Kidney (tissue), 22 donors: Measurements from ENCODE around the gene BTBD1. TPM values are rescaled to one million over a fixed set of nuclear protein-coding genes. Genes with fewer than 3 reads are reported as not detected.

Experiments
- DNase-seq, 5 donors: peaks; one replicate each; pipeline ENCODE4 v3.0.0-alpha.2; 2013 to 2020
- FAIRE-seq: peaks from 2 replicates; lab custom pipeline; 2012; peaks lifted over from hg19 to GRCh38; lab: Jason Lieb, UNC
- H3K27ac ChIP-seq, 2 donors: one replicate each; pipeline ENCODE4 v1.7.0; 2013; ENCODE audit warnings: low read depth in 2 of 2, low read length in 2 of 2, inconsistent platforms in 1 of 2
- H3K27me3 ChIP-seq: one replicate; pipeline ENCODE4 v1.7.1; 2013; ENCODE audit warnings: low read length, inconsistent platforms; ENCODE audit not compliant: control insufficient read depth, insufficient read depth
- H3K36me3 ChIP-seq, 3 donors: one replicate each; pipeline versions ENCODE4 v1.7.0 to v1.7.1; 2013; ENCODE audit warnings: low read length in 3 of 3, control low read depth in 1 of 3, inconsistent platforms in 1 of 3; ENCODE audit not compliant: insufficient read depth in 3 of 3, control insufficient read depth in 2 of 3
- H3K4me1 ChIP-seq, 3 donors: one replicate each; pipeline versions ENCODE4 v1.7.0 to v1.7.1; 2013; ENCODE audit warnings: low read length in 3 of 3, inconsistent platforms in 1 of 3, low read depth in 1 of 3; ENCODE audit not compliant: control insufficient read depth in 2 of 3, insufficient read depth in 2 of 3
- H3K4me3 ChIP-seq, 3 donors: one replicate each; pipeline versions ENCODE4 v1.7.0 to v1.8.1; 2013; ENCODE audit warnings: low read length in 3 of 3, control low read depth in 1 of 3, inconsistent platforms in 1 of 3
- H3K9ac ChIP-seq, 3 donors: one replicate each; pipeline versions ENCODE4 v1.7.0 to v1.7.1; 2013; ENCODE audit warnings: low read length in 3 of 3, control low read depth in 1 of 3, inconsistent platforms in 1 of 3
- H3K9me3 ChIP-seq, 3 donors: one replicate each; pipeline versions ENCODE4 v1.7.0 to v1.7.1; 2013; ENCODE audit warnings: low read length in 3 of 3, control low read depth in 1 of 3, inconsistent platforms in 1 of 3; ENCODE audit not compliant: control insufficient read depth in 2 of 3, insufficient read depth in 1 of 3
- intact Hi-C: fragments of 100-400 bp; cut with DNase I; formaldehyde crosslinking; loops from one replicate; pipeline ENCODE4 v1.11.1; 2022
- long read RNA-seq, 10 donors: library from polyadenylated mRNA in 1 of 10; unstranded in 1 of 10; transcript quantifications; one replicate each; pipeline ENCODE4 v2.0.0 and lab custom pipeline, GENCODE V29; 2021 to 2026
- polyA plus RNA-seq: library from polyadenylated mRNA; stranded (reverse); fragments of 350-450 nt; fragmentation: Illumina TruSeq; extraction: RNeasy Lipid Tissue Mini Kit (QIAGEN cat#74804); gene quantifications from one replicate; pipeline ENCODE4 v1.2.3, GENCODE V29; 2014; ENCODE audit warnings: low read depth, low replicate concordance; ENCODE audit not compliant: insufficient read depth
- total RNA-seq: library from RNA; stranded (reverse); fragmentation: NEBNext Ultra II Directional; extraction: Animal tissue kit (Norgen Biotek cat#: 25700); gene quantifications from one replicate; pipeline ENCODE4 v1.2.1, GENCODE V29; 2021
- TF ChIP-seq, protein P1 (sequence below): IDR thresholded peaks from 3 replicates; pipeline ENCODE4 v1.5.1; 2012; ENCODE audit warnings: mild to moderate bottlenecking, moderate library complexity, borderline replicate concordance; ENCODE audit not compliant: insufficient read depth; ENCODE audit errors: extremely low read depth
- donor health status: control.
- donor health status: control.
- donor health status: control.
- donor health status: control.
- donor health status: control.
- donor health status: DM: yes; HTN: yes; CAD: no.
- donor health status: Normal renal cell carcinoma (clear cell type).

BTBD1 gene
- 52.0 TPM for total RNA-seq
- 29.1 TPM for polyA plus RNA-seq
- long read RNA-seq, donor 1, transcript BTBD1-201 (8 exons, 3,297 nt), result major isoform, 17 of 29 reads
- long read RNA-seq, donor 1, partial matches to known transcripts, result 7 of 29 reads
- long read RNA-seq, donor 1, other reads (novel, unspliced or antisense), result 5 of 29 reads
- long read RNA-seq, donor 2, transcript BTBD1-201 (8 exons, 3,297 nt), result major isoform, 10 of 22 reads
- long read RNA-seq, donor 2, partial matches to known transcripts, result 12 of 22 reads
- long read RNA-seq, donor 2, other reads (novel, unspliced or antisense), result 0 of 22 reads
- long read RNA-seq, donor 3, transcript BTBD1-201 (8 exons, 3,297 nt), result major isoform, 18 of 35 reads
- long read RNA-seq, donor 3, partial matches to known transcripts, result 17 of 35 reads
- long read RNA-seq, donor 3, other reads (novel, unspliced or antisense), result 0 of 35 reads
- long read RNA-seq, donor 4, transcript BTBD1-201 (8 exons, 3,297 nt), result major isoform, 22 of 35 reads
- long read RNA-seq, donor 4, partial matches to known transcripts, result 13 of 35 reads
- long read RNA-seq, donor 4, other reads (novel, unspliced or antisense), result 0 of 35 reads
- long read RNA-seq, donor 5, partial matches to known transcripts, result 0 of 3 reads
- long read RNA-seq, donor 5, other reads (novel, unspliced or antisense), result 0 of 3 reads
- long read RNA-seq, donor 6, transcript BTBD1-201 (8 exons, 3,297 nt), result major isoform, 15 of 43 reads
- long read RNA-seq, donor 6, partial matches to known transcripts, result 27 of 43 reads
- long read RNA-seq, donor 6, other reads (novel, unspliced or antisense), result 0 of 43 reads
- long read RNA-seq, donor 7, transcript BTBD1-201 (8 exons, 3,297 nt), result major isoform, 85 of 105 reads
- long read RNA-seq, donor 7, partial matches to known transcripts, result 5 of 105 reads
- long read RNA-seq, donor 7, other reads (novel, unspliced or antisense), result 14 of 105 reads
- long read RNA-seq, donor 8, transcript BTBD1-201 (8 exons, 3,297 nt), result major isoform, 14 of 32 reads
- long read RNA-seq, donor 8, partial matches to known transcripts, result 18 of 32 reads
- long read RNA-seq, donor 8, other reads (novel, unspliced or antisense), result 0 of 32 reads
- long read RNA-seq, donor 9, transcript BTBD1-201 (8 exons, 3,297 nt), result major isoform, 17 of 25 reads
- long read RNA-seq, donor 9, partial matches to known transcripts, result 8 of 25 reads
- long read RNA-seq, donor 9, other reads (novel, unspliced or antisense), result 0 of 25 reads
- long read RNA-seq, donor 10, transcript BTBD1-201 (8 exons, 3,297 nt), result major isoform, 7 of 14 reads
- long read RNA-seq, donor 10, partial matches to known transcripts, result 6 of 14 reads
- long read RNA-seq, donor 10, other reads (novel, unspliced or antisense), result 0 of 14 reads

DNA sequence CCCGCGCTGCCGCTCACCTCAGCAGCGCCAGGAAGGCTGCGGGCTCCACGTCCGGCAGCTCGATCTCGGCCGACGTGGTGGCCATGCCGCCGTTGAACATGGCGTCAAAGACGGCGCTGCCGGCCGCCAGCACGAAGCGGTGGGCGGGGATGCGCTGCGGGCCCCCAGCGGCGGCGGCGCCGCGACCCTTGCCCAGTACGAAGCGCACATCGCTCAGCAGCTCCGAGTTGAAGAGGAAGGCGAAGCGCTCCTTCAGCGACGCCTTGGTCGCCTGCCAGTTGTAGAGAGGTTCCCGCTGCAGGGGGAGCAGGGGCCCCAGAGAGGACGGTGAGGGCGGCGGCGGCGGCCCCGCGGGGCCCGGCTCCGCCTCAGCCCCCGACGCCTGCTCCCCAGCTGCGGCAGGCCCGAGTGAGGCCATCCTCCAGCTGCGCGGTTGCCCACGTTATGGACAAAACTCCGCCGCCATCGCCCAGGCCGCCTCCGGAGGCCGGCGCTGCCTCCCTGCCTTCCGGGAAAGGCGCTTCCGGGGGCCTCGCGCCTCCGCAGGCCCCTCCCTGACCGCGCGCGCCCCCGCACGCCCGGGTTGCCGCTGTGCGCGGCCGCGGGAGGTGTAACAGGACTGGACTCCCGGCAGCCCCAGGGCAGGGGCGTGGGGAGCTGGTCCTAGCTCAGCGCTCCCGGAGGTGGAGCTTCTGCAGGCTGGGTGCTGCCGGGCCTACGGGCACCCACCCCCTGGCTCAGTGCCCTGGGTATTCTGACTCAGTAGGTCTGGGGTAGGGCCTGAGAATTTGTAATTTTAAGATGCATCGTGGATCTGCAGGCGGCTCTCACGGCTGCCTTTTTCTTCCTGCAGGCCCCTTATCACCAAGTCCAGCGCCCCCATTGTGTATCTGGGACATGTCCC, at the start of gene BTBD1:
BTBD1 (minus strand) TSS at position 519 of the 904 bp plus-strand sequence; CDS start at position 418, 101 bp downstream.
- Histone ChIP-seq H3K9ac (peak within 1 kb of the TSS; percentile 71 to 91 (median 90)), H3K36me3 (no peaks in the 10 kb centered on the region), H3K27ac (peak within 1 kb of the TSS; percentile 91 to 94), H3K9me3 (no peaks in the 10 kb centered on the region), H3K4me3 (peak within 1 kb of the TSS; percentile 92 to 95 (median 94)), H3K4me1 (peaks cover 2 to 21% (median 10%) of the 10 kb centered on the region in 3 donors), H3K27me3 (no peaks in the 10 kb centered on the region)
- no peak for FAIRE-seq
- TF ChIP-seq, protein P1, sequence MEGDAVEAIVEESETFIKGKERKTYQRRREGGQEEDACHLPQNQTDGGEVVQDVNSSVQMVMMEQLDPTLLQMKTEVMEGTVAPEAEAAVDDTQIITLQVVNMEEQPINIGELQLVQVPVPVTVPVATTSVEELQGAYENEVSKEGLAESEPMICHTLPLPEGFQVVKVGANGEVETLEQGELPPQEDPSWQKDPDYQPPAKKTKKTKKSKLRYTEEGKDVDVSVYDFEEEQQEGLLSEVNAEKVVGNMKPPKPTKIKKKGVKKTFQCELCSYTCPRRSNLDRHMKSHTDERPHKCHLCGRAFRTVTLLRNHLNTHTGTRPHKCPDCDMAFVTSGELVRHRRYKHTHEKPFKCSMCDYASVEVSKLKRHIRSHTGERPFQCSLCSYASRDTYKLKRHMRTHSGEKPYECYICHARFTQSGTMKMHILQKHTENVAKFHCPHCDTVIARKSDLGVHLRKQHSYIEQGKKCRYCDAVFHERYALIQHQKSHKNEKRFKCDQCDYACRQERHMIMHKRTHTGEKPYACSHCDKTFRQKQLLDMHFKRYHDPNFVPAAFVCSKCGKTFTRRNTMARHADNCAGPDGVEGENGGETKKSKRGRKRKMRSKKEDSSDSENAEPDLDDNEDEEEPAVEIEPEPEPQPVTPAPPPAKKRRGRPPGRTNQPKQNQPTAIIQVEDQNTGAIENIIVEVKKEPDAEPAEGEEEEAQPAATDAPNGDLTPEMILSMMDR, result peak; percentile 19
- DNase-seq, result peak; percentile 90 to 99 (median 94)
- intact Hi-C loops, result no loop called here

DNA sequence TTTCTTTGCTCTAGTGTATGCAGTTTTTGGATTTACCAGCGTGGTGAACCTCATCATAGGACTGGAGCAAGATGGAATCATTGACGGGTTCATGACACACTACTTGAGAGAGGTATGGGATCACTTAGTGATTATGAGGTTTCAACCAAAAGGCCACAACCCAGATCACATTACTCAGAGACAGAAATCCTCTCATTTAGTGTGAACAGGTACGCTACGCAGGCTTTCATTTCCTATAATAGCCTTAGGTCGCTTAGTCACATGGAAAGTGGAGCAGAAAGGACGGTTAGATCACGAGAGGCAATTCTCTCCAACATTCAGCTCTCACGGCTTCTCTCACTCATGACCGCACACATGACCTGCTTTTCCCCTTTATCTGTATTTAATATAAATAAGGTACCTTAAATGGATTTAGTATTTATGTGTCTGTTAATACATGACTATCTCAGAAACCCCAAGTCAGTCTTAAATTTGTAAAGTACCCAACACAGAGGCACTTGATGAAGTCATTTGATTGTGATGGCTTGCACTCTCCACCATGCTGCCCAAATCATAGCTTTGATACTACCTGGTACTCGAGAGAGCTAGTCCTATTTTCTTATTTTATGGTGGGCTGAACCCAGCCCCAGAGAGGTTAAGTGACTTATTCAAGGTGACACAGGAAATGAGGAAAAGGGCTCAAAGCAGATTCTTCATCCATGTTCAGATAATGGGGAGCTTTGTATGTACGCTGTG, 48.9 kb upstream of the BTBD1 start:
- Histone ChIP-seq H3K4me1 (peaks cover 0 to 10% (median 0%) of the 10 kb centered on the region in 3 donors), H3K27ac (no peak overlapping the region), H3K27me3 (no peaks in the 10 kb centered on the region), H3K4me3 (no peak overlapping the region), H3K9ac (no peak overlapping the region), H3K9me3 (no peaks in the 10 kb centered on the region), H3K36me3 (no peaks in the 10 kb centered on the region)
- no peak for DNase-seq
- no peak for FAIRE-seq
- intact Hi-C loops, result no loop called here
- TF ChIP-seq, protein P1, result no peak
